Neural cell (in vitro differentiated cells): Measurements from ENCODE around the gene AGRN.

Experiments
- CTCF ChIP-seq: fragments of 450-650 bp; IDR thresholded peaks from 2 replicates; pipeline ENCODE4 v1.5.1; 2014; ENCODE audit warnings: antibody characterized with exemption, mild to moderate bottlenecking, moderate library complexity; ENCODE audit not compliant: poor library complexity, severe bottlenecking
- POLR2AphosphoS5 ChIP-seq: IDR thresholded peaks from 2 replicates; pipeline ENCODE4 v1.6.1; 2012
- SMC3 ChIP-seq: fragments of 450-650 bp; conservative IDR thresholded peaks from 2 replicates; pipeline ENCODE4 v1.6.1; 2014; ENCODE audit warnings: antibody characterized with exemption, mild to moderate bottlenecking, moderate library complexity; ENCODE audit not compliant: poor library complexity
- TAF1 ChIP-seq: IDR thresholded peaks from 2 replicates; pipeline ENCODE4 v1.6.1; 2012; ENCODE audit warnings: low read depth

GRCh38 chr1:1003618-1004419 is 16.1 kb upstream of the AGRN start:
- TF ChIP-seq SMC3 (no peak), CTCF (no peak), TAF1 (no peak), POLR2AphosphoS5 (no peak)
